Skin epidermis (tissue), 12 donors: ENCODE results near the gene MORN1.

ENCODE experiments used
- H3K27ac ChIP-seq, 21 experiments: fragments of 200-600 bp; sonication (generic) in 11 of 21; one replicate each; pipeline ENCODE4 v1.5.0; 2020; ENCODE audit warnings: mild to moderate bottlenecking in 3 of 21, inconsistent platforms in 2 of 21, moderate library complexity in 2 of 21
- H3K4me3 ChIP-seq, 7 experiments: fragments of 200-600 bp; sonication (generic) in 2 of 7; one replicate each; pipeline ENCODE4 v1.5.0; 2020; ENCODE audit warnings: inconsistent platforms in 2 of 7, mild to moderate bottlenecking in 2 of 7, moderate library complexity in 1 of 7

The MORN1 gene

GRCh38 chr1:2289607-2290006, 101.7 kb downstream of the MORN1 start:
- Histone ChIP-seq H3K27ac (peak overlapping the region in 18 of 21 experiments; percentile 71 to 90 (median 82)), H3K4me3 (no peak overlapping the region)

DNA sequence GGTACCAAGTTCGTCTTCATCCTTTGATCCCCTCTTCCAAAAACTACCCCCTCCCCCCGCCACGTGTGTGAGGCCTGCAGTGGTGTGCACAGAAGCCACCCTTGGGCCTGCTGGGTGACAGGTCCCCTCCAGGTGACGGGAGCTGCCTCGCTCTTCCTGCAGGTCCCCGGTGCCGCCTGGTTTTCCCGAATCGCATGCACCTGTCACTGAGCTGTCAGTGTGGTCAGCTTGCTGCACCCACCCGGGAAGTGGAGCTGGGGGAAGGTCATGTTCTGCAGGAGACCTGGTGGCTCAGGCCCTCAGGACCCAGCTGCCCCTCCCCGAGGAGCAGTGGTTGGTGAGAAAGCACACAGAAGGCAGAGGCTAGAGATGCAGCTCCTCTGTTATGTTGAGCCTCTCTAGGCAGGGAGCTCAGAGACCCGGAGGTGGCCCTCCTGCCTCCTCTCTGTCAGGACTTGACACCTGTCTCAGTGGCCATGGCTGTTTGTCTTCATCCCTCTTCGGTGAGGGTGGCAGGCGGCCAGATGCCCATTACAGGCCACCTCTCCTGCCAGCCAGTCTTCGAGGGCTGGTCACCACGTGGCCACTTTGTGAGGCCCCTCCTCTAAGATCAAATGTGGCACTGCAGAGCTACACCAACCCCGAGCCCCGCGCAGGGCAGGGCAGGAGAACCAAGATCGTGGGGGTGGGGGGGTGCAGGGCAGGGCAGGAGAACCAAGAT, 102.4 kb downstream of the MORN1 start:
- peak overlapping the region in 8 of 21 experiments; percentile 17 to 90 (median 76) for H3K27ac ChIP-seq
- H3K4me3 ChIP-seq: no peak overlapping the region

DNA sequence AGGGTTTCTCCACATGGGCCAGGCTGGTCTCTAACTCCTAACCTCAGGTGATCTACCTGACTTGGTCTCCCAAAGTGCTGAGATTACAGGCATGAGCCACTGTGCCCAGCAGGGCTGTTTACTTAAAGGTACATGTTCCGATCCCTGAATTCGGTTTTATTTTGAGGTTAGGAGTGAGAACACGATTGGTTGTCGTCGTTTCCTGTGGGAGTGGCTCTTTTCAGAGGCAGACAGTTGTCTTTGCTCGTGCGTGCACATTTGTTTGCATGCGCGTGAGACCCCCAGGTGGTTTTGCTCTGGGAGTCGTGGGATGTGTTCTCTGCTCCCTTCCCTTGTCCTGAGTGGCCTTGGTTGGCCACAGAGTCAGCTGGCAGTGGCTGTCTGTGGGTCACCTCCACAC, 103.0 kb downstream of the MORN1 start:
- no peak overlapping the region for H3K4me3 ChIP-seq
- peak overlapping the region in 2 of 21 experiments; percentile 18 to 31 for H3K27ac ChIP-seq

DNA sequence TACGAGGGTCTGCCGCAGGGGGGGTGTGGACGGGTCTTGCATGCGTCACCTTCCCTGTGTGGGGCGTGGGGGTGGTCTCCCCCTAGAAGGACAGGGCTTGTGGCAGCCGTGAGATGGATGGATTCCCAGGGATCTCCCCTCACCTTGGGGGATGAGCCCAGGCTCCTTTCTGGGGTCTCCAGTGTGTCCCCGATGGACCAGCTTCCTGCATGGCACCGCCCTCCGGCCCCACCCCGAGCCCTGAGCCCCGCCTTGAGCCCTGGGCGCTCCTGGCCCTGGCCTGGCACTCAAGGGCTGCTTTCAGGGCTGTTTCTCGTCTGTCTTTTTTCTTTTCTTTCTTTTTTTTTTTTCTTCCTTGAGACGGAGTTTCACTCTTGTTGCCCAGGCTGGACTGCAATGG, 103.7 kb downstream of the MORN1 start:
- Histone ChIP-seq H3K4me3 (no peak overlapping the region), H3K27ac (peak overlapping the region in 1 of 21 experiments; percentile 18)

- Histone ChIP-seq H3K4me3 (no peak overlapping the region), H3K27ac (no peak overlapping the region)
Measured at GRCh38 chr1:2286923-2287322, 104.4 kb downstream of the MORN1 start.

DNA sequence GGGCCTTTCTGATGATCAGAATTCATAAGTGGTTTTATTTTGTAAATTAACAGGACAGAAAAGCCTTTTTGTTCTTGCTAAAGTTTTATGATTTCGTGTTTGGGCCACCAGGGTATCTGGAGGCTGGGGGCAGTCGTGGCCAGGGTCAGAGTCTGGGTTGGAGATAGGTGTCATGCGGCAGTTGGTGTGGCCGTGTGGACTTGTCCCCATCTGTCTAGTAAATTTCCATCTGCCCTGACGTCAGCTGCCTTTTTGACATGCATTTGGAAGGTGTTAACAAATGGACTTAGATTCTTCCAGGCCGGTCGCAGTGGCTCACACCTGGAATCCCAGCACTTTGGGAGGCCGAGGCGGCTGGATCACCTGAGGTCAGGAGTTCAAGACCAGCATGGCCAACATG, 106.4 kb downstream of the MORN1 start:
- Histone ChIP-seq H3K27ac (peak overlapping the region in 1 of 21 experiments; percentile 0), H3K4me3 (no peak overlapping the region)

- no peak overlapping the region for H3K4me3 ChIP-seq
- H3K27ac ChIP-seq: peak overlapping the region in 4 of 21 experiments; percentile 0 to 33 (median 16)
Measured at GRCh38 chr1:2283991-2284895, 107.1 kb downstream of the MORN1 start.

DNA sequence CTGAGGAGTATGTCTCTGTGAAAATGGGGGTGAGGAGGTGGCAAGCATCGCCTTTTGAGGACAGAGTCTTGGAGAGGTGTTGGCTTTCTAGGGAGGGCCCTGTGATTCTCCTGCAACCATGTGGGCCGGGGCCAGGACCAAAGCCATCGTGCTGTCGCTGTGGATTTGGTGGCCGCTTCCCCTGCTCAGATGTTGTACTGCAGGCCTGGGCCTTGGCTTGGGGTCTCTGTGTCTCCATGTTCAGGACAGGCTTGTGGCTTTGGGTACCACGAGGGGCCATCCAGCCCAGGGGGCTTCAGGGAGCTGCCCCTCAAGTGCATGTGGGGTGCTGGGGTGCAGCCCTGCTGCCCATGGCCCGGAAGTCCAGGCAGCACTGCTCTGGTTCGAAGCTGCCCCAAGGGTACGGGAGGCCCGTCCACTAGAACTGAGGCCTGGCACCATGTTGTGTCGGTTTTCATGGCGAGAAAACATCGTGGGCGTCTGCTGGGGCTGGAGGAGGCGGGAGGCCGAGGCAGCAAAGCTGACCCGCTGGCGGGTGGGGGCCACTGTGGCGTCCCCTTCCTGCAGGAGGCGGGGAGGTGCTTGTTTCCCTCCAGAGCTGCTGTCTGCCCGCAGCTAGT, 107.9 kb downstream of the MORN1 start:
- Histone ChIP-seq H3K4me3 (no peak overlapping the region), H3K27ac (peak overlapping the region in 4 of 21 experiments; percentile 2 to 33 (median 20))

DNA sequence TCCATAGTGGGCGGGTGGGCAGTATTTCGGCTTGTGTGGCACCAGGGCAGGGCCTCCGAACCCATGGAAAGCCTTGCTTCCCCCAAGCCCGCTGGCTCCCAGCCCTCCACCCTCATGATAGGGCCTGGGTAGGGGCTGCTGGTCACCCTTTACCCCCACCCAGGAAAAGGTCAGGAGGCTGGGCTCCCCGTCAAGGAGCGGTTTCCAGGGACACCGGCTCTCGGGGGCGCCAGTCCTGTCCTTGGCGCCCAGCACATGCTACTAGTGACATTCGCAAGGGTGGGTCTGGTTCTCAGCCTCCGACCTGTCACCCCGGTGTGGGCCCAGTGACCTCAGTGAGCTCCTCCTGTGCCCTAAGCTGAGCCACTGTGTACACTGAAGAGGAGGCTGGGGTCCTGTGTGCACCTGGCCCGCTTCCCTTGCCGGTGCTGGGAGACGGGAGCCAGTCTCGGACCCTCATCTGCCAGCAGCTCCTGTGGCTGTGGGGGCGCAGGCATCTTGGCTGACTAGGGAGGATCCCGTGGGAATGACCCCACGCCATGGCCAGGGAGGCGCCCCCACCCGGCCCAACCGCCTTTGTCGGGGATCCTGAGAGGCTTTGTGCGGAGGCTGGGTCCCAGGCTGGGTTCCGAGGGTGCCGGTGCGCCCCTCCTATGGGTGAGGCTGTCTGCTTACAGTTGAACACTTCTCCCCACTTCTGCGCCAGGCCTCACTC, 108.6 kb downstream of the MORN1 start:
- Histone ChIP-seq H3K27ac (peak overlapping the region in 5 of 21 experiments; percentile 7 to 33 (median 15)), H3K4me3 (no peak overlapping the region)

DNA sequence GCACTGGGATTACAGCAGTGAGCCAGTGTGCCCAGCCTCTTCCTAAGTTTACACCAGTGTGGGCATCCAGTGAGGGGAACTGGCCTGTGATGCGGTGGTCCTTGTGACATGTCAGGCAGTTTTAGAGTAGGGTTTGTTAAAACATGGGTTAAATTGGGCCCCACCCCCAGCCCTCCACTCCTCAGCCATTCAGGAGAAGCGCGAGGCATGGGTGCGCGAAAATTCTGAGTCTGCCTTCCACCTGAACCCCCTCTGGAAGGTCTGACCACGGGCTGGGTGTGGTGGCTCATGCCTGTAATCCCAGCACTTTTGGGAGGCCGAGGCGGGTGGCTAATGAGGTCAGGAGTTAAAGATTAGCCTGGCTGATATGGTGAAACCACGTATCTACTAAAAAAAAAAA, 111.5 kb downstream of the MORN1 start:
- H3K4me3 ChIP-seq: no peak overlapping the region
- peak overlapping the region in 14 of 21 experiments; percentile 9 to 80 (median 58) for H3K27ac ChIP-seq

DNA sequence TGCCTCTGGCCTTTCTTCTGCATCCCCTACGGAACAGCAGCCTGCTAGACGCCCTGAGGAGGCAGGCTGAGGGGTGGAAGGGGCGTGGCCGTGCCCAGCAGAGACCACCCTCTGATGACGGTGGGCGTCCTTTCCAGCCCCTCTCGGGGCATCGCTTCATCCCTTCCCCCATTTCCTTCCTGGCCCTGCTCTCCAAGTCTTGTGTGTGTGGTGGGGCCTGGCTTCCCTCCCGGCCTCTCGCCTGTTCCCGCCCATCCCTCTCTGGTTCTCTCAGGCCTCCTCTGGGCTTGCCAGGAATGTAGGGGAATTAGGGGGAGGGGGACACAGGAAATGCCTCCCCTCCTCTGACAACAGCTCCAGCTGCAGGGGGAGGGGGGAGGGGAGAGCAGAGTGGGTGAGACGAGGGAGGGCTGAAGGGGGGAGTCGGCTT, 112.1 kb downstream of the MORN1 start:
- no peak overlapping the region for H3K4me3 ChIP-seq
- H3K27ac ChIP-seq: peak overlapping the region in 17 of 21 experiments; percentile 8 to 80 (median 58)

- H3K4me3 ChIP-seq: no peak overlapping the region
- peak overlapping the region in 17 of 21 experiments; percentile 26 to 80 (median 58) for H3K27ac ChIP-seq
Measured at GRCh38 chr1:2278591-2279209, 112.7 kb downstream of the MORN1 start.

DNA sequence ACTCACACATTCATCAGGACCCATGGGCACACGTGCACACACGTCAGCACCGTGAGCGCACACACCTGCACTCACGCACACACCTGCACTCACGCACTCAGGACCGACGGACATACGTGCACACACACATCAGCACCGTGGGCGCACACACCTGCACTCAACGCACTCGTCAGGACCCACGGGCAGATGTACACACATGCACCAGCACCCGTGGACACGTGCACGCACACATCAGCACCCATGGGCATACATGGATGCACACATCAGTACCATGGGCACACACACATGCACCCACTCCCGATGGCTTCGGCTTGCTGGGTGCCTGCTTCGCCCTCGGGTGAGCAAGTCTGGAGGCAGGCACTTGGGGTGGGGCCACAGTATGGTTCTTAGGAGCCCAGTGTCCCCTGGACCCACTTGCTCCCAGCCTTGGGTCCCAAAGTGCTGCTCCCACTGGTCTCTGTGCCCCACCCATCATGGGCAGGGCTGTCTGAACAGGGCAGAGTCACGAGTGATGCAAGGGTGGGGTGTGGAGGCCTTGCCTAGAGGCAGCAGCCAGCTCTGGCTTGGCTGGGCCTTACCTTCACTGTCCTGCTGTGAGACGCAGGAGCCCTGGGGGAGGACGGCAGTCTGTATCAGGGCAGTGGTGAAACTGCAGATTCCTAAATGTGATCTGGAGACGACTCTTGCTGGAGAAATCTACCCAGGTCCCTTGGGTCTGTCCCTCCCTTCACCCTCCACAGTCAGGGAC, 113.4 kb downstream of the MORN1 start:
- H3K27ac ChIP-seq: peak overlapping the region in 17 of 21 experiments; percentile 11 to 80 (median 57)
- no peak overlapping the region for H3K4me3 ChIP-seq

- Histone ChIP-seq H3K4me3 (no peak overlapping the region), H3K27ac (peak overlapping the region in 7 of 21 experiments; percentile 14 to 80 (median 49))
Measured at GRCh38 chr1:2276803-2277580, 114.4 kb downstream of the MORN1 start.

DNA sequence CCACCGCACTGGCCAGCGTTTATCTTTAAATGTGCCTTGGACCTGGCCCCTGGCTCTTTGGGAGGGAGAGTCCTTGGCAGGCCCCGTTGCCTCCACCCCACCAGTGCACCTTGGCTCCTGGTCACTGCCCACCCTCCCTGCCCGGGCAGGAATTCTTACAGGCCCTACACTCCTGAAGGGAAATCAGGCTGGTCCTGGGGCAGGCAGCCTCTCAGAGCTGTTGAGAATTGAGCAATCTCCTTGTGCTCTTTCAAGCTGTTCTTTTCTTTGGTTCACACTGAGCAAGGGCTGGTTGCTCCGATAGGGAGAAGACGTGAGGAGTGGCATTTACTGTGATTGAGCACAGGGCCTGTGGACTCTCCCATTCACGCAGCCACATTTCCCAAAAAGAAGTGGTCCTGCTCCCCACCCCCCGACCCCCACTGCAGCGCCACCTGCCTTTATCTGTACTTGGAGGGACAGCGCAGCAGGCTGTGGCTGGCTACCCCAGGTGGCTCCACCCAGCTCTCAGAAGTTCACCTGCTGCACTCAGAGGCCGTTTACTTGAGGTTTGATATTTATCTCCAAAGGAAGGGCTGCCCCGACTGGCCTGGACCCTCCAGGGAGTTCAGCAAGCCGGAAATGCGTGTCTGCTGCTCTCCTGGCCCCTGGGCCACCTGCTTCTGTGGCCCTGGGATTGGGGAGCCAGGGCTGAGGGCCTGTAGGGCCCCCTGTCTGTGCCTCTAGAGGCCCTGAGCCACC, 115.4 kb downstream of the MORN1 start:
- Histone ChIP-seq H3K27ac (peak overlapping the region in 12 of 21 experiments; percentile 14 to 80 (median 46)), H3K4me3 (no peak overlapping the region)

DNA sequence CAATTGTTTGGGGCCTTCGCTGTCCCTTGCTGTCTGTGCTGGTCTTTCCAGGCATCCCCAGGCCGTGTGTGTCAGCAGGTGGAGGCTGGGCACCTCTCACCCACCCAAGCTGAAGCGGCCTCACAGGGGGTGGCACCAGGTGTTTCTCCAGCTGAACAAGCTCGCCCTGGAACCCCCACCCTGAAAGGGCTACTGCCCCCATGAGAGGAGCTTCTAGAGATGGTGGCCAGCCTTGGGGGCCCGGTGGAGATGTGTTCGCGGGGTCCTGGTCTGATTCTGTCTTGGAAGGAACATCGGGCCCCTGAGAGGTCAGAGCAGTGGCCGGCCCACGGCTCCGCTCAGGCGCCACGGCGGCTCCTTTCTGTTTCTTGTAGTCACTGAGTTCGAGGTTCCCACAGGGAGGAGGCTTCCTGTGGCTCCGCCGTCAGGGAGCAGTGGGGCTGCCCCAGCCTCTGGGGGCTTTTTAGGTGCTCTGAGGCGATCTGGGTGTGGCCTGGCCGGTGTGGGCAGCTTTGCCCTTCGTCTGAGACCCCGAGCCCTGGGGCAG, 116.4 kb downstream of the MORN1 start:
- Histone ChIP-seq H3K4me3 (no peak overlapping the region), H3K27ac (peak overlapping the region in 10 of 21 experiments; percentile 11 to 80 (median 38))
